Neutrophil (primary cell): ENCODE data around the gene PMPCB.

ENCODE experiments used
- H3K27ac ChIP-seq: fragments of 200-600 bp; sonication (generic); 2 replicates; pipeline ENCODE4 v1.5.1; 2016; ENCODE audit warnings: mild to moderate bottlenecking, moderate library complexity
- H3K27me3 ChIP-seq: fragments of 200-600 bp; sonication (generic); 2 replicates; pipeline ENCODE4 v1.6.0; 2016; ENCODE audit warnings: mild to moderate bottlenecking
- H3K36me3 ChIP-seq: fragments of 200-600 bp; sonication (generic); 2 replicates; pipeline ENCODE4 v1.5.1; 2017
- H3K4me1 ChIP-seq, 2 experiments: fragments of 200-600 bp in 1 of 2; sonication (generic) in 1 of 2; 1 replicate in 1 of 2; 2 replicates in 1 of 2; pipeline versions ENCODE4 v1.5.1 to v1.6.1; 2013 to 2016; ENCODE audit warnings: low read depth in 1 of 2, low read length in 1 of 2, mild to moderate bottlenecking in 1 of 2, moderate library complexity in 1 of 2; ENCODE audit not compliant: control insufficient read depth in 1 of 2, insufficient read depth in 1 of 2
- H3K4me3 ChIP-seq, 2 experiments: fragments of 200-600 bp in 1 of 2; sonication (generic) in 1 of 2; 1 replicate in 1 of 2; 2 replicates in 1 of 2; pipeline ENCODE4 v1.5.1; 2013 to 2016; ENCODE audit warnings: low read depth in 1 of 2, low read length in 1 of 2, mild to moderate bottlenecking in 1 of 2, moderate library complexity in 1 of 2
- H3K9me3 ChIP-seq: fragments of 200-600 bp; sonication (generic); 2 replicates; pipeline ENCODE4 v1.5.1; 2016
- TF ChIP-seq, protein P1 (sequence below): fragments of 200-600 bp; sonication (generic); IDR thresholded peaks from 2 replicates; pipeline ENCODE4 v1.5.1; 2016; ENCODE audit warnings: antibody characterized with exemption

The PMPCB gene

DNA sequence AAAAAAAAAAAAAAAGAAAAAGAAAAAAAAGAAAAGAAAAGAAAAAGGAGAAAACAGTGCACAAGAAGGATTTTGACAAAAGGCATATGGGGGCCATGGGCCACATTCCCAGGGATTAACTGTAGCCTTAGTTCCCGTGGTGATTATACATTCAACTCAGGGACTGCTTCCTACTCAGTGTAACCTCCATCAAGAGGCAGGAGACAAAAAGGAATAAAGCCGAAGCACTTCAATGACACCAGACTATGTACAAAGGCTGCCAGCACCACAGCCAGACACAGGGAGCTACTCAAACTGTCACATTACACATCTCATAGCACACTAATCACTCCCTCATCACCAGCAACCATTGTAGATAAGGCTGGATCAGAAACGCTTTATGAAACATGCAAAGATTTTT is 5.1 kb upstream of the PMPCB start:
- Histone ChIP-seq H3K4me1 (peaks cover 0 to 3% of the 10 kb centered on the region in 2 experiments), H3K27me3 (peaks cover 6% of the 10 kb centered on the region), H3K4me3 (no peak overlapping the region), H3K36me3 (no peaks in the 10 kb centered on the region), H3K27ac (no peak overlapping the region), H3K9me3 (no peaks in the 10 kb centered on the region)
- TF ChIP-seq, protein P1, sequence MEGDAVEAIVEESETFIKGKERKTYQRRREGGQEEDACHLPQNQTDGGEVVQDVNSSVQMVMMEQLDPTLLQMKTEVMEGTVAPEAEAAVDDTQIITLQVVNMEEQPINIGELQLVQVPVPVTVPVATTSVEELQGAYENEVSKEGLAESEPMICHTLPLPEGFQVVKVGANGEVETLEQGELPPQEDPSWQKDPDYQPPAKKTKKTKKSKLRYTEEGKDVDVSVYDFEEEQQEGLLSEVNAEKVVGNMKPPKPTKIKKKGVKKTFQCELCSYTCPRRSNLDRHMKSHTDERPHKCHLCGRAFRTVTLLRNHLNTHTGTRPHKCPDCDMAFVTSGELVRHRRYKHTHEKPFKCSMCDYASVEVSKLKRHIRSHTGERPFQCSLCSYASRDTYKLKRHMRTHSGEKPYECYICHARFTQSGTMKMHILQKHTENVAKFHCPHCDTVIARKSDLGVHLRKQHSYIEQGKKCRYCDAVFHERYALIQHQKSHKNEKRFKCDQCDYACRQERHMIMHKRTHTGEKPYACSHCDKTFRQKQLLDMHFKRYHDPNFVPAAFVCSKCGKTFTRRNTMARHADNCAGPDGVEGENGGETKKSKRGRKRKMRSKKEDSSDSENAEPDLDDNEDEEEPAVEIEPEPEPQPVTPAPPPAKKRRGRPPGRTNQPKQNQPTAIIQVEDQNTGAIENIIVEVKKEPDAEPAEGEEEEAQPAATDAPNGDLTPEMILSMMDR: no peak

GRCh38 chr7:103293526-103293925 is 3.7 kb upstream of the PMPCB start:
- H3K4me3 ChIP-seq: no peak overlapping the region
- peaks cover 11 to 14% of the 10 kb centered on the region in 2 experiments for H3K4me1 ChIP-seq
- H3K36me3 ChIP-seq: no peaks in the 10 kb centered on the region
- TF ChIP-seq, protein P1: no peak
- H3K27ac ChIP-seq: no peak overlapping the region
- no peaks in the 10 kb centered on the region for H3K9me3 ChIP-seq
- peaks cover 6% of the 10 kb centered on the region for H3K27me3 ChIP-seq

DNA sequence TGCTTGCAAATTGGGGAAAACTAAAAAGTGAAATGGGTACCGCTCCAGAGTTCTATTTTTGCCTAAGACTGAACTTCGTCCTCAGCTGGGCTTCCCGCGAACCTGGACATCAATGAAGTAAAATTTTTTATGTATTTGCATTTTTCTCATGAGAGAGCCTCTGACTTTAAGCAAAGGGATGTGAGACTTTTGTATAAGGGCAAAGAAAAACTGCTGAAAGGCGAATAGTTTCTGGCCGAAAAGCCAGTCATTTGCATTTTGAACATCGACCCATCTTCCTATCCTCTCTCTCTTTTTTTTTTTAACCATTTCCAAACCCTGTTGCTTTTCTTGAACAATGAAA is 573 bp downstream of the PMPCB start:
- H3K27ac ChIP-seq: peak overlapping the region; percentile 82
- peaks cover 42% of the 10 kb centered on the region for H3K36me3 ChIP-seq
- TF ChIP-seq, protein P1: no peak
- H3K4me1 ChIP-seq: peaks cover 13 to 18% of the 10 kb centered on the region in 2 experiments
- H3K9me3 ChIP-seq: no peaks in the 10 kb centered on the region
- H3K4me3 ChIP-seq: peak overlapping the region; percentile 73 to 80
- H3K27me3 ChIP-seq: no peaks in the 10 kb centered on the region

GRCh38 chr7:103299660-103300059 is 2.4 kb downstream of the PMPCB start:
- TF ChIP-seq, protein P1: no peak
- H3K36me3 ChIP-seq: peaks cover 60% of the 10 kb centered on the region
- H3K27ac ChIP-seq: no peak overlapping the region
- no peaks in the 10 kb centered on the region for H3K9me3 ChIP-seq
- H3K4me1 ChIP-seq: peaks cover 13 to 18% of the 10 kb centered on the region in 2 experiments
- H3K27me3 ChIP-seq: no peaks in the 10 kb centered on the region
- H3K4me3 ChIP-seq: no peak overlapping the region

DNA sequence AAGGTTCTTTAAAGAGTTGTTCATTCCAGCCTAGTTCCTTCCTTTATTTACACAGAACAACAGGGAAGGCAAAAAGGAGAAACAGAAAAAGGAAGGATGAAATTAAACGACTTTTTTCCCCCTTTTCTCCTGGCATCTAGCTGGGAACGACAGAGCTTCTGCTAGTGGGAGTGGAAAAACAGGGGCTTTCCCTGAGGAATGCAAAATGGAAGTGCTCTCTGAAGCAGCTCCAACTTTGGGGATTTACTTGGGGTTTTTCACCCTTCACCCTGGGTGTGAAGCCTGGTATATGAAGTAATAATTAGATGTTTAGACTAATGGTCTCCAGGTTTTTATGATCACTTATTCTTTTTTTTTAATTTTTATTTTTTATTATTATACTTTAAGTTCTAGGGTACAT is 4.2 kb downstream of the PMPCB start:
- H3K4me3 ChIP-seq: no peak overlapping the region
- TF ChIP-seq, protein P1: no peak
- no peaks in the 10 kb centered on the region for H3K9me3 ChIP-seq
- H3K27me3 ChIP-seq: no peaks in the 10 kb centered on the region
- no peak overlapping the region for H3K27ac ChIP-seq
- peaks cover 19 to 23% of the 10 kb centered on the region in 2 experiments for H3K4me1 ChIP-seq
- peaks cover 74% of the 10 kb centered on the region for H3K36me3 ChIP-seq
